D721Med (cell line): ENCODE results near the gene HAUS7.

Experiments
- DNase-seq: peaks from one replicate; pipeline ENCODE4 v3.0.0; 2011; ENCODE audit warnings: low spot score; ENCODE audit not compliant: insufficient read length
- FAIRE-seq: peaks from 2 replicates; lab custom pipeline; 2011; peaks lifted over from hg19 to GRCh38; lab: Jason Lieb, UNC
- TF ChIP-seq, protein P1 (sequence below): IDR thresholded peaks from 2 replicates; pipeline ENCODE4 v1.5.1; 2012; ENCODE audit warnings: mild to moderate bottlenecking, control low read depth; ENCODE audit not compliant: insufficient read depth; ENCODE audit errors: missing control alignments

HAUS7 gene

DNA sequence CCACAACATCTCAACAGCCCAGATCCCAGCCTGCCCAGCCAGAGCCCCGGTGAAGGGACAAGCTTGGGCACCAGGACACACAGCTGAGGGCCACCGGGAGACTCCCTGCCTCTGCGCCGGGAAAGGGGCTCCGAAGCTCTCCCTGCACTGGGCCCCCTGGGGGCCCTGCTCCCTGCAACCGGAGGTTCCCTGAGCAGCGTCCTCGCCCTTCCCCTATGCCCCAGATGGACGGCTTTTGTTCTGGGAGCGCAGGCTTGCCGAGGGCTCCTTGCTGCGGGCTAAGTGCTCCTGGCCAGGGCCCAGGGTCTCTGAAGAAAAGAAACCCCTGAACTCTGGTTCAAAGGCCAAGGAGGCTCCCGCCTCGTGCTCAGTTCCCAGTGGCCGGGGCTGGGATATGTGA, 60.0 kb downstream of the HAUS7 start:
- TF ChIP-seq, protein P1, sequence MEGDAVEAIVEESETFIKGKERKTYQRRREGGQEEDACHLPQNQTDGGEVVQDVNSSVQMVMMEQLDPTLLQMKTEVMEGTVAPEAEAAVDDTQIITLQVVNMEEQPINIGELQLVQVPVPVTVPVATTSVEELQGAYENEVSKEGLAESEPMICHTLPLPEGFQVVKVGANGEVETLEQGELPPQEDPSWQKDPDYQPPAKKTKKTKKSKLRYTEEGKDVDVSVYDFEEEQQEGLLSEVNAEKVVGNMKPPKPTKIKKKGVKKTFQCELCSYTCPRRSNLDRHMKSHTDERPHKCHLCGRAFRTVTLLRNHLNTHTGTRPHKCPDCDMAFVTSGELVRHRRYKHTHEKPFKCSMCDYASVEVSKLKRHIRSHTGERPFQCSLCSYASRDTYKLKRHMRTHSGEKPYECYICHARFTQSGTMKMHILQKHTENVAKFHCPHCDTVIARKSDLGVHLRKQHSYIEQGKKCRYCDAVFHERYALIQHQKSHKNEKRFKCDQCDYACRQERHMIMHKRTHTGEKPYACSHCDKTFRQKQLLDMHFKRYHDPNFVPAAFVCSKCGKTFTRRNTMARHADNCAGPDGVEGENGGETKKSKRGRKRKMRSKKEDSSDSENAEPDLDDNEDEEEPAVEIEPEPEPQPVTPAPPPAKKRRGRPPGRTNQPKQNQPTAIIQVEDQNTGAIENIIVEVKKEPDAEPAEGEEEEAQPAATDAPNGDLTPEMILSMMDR = no peak
- DNase-seq (no peak), FAIRE-seq (no peak)

DNA sequence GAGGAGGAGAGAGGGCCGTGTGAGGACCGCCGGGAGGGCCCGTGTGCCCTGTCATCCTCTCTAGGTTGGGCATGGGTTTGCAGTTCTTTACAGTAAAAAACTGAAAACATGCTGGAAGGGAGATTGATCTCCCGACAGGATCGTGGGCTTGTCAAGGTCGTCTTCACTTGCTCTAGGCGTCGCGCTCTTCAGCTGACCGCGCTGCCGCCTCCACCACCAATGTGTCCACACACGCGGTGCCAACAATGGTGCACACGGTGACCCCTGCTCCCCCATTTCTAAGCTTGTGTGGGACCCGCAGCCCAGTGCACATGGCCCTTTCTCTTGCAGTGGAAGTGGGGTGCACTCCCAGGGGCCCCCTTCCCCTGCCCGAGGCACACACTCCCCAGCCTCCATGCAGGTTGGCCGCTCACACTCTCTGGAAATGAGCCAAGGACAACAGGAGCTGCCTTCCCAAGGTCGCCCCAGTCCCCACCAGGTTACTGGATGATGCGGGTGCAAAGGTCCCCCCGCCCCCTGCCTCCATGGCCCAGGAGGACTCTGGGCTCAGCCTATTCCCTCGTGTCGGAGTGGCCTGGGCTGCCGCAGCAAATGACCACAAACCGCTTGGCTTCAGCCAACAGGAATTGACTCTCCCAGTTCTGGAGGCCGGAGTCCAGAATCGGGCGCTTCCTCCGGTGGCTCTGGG, 60.8 kb downstream of the HAUS7 start:
- DNase-seq (no peak), FAIRE-seq (no peak)
- TF ChIP-seq, protein P1 = no peak

DNA sequence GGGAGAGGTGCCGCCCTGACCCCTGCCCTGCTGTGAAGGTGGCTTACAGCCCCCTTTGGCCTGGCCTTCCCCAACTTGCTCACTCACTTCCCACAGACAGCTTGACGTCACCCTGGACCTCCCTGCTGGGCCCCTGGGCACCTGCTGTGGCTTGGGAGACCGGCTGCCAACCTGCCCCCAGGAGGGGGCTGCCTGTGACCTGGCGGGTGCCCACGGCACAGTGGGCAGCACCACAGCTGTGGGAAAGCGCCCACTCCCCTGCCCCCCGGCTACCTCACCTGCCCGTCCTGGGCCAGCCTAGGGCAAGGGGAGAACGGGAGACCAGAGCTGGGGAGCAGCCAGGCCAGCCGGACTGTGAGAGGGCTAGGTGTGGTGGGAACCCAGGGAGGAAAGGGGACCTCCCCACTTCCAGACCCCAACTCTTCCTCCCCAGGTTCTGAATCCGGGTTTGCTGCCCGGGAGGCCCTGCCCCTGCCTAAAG, 61.5 kb downstream of the HAUS7 start:
- TF ChIP-seq, protein P1 = no peak
- no peak for FAIRE-seq

DNA sequence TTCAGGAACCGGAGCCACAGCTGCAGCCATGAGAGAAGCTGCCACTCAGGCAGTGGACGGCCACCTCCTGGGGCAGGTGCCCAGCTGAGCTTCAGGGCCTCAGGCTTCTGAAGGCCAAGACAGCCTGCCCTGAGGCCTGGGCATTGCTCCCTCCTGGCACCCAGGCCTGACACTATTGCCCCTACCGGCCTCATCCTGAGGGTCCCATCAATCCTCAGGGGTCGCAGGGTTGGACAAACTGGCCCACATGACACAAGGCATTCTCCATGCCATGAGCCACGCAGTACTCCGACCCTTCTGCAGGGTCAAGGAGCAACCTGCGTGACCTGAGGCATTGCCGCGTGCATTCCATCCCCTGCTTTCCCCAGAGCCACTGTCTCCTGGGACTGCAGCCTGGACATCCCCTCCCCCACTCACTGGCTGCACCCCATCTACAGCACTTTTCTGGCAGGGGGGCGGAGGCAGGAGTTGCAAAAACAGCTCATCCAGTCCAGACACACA, 62.1 kb downstream of the HAUS7 start:
- TF ChIP-seq, protein P1 = no peak
- no peak for DNase-seq
- no peak for FAIRE-seq

More for the DNA sequence above, 61.5 kb downstream of the HAUS7 start:
- no peak for DNase-seq

DNA sequence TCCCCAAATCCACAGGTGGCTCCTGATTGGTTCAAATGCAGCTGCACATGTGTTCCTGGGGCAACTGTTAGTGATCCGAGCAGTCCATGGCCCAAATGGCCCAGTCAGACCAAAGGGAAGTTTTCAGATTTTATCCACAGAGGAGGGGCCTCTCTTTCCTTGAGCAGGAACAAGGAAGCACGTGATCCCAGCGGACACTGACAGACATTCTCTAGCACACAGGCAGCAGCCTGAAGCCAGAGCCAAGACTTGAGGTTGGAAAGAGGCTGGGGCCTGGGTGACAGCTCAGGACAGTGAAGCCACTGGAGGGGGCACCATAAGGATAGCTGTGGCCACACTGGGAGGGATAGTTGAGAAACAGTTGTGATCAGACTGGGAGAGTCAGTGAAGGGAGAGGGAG, 62.6 kb downstream of the HAUS7 start:
- DNase-seq (no peak), FAIRE-seq (no peak)
- TF ChIP-seq, protein P1 = no peak

DNA sequence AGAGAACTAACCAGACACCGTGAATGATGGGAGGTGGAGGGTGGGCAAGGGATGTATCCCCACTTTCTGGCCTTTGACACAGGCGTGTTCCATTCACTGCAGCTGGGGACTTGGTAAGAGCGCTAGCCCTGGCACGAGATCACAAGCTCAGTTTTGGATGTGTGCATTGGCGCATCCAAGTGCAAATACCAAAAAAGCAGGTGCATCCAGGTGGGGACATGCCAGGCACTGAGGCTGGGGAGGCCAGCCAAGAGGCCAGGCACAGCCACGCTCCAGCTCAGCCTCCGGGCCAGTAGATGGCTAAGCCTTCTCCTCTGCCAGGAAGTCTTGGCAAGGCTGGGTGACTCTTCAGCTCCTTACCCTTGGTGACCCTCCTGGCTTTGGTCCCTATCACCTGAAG, 63.5 kb downstream of the HAUS7 start:
- DNase-seq = no peak
- TF ChIP-seq, protein P1 = no peak
- no peak for FAIRE-seq

DNA sequence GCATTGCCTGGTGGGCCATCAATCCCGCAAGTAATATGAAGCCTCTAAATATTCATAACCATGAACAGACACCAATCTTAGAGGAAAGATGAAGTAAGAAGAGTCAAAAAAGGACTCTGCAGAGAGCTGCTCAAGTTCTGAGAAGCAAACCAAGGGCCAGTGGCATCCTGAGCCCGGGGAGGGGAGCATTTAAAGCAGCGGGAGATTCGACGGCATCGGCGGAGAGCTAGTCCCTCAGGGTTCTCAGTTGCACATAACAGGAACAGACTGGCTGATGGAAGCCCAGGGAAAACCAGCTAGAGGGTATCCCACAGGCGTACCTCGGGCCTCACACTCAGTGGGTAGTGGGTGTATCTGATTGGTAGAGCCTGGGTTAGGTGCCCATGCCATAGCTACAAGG, 64.4 kb downstream of the HAUS7 start:
- TF ChIP-seq, protein P1 = no peak
- DNase-seq = no peak
- FAIRE-seq = no peak
